ENCODE measurements around the gene MSN.

DNA sequence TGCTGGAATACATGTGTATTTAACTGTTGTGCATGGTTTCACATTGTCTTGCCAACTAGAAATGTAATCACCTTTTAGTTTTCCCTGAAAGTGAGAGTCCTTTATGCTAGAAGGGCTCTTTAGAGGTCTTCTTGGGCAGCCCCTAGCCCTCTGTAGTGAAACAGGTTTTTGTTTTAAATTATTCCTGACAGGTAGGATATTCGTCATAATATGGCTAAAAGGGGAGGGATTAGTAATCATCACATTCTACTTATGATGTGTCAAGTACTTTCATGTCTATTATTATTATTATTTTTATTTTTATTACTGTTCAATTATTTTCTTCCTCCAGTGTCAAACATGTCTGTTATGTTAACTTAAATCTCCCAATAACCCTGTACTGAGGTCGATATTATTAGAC, 35.5 kb downstream of the MSN start:
- TF ChIP-seq, protein P1, sequence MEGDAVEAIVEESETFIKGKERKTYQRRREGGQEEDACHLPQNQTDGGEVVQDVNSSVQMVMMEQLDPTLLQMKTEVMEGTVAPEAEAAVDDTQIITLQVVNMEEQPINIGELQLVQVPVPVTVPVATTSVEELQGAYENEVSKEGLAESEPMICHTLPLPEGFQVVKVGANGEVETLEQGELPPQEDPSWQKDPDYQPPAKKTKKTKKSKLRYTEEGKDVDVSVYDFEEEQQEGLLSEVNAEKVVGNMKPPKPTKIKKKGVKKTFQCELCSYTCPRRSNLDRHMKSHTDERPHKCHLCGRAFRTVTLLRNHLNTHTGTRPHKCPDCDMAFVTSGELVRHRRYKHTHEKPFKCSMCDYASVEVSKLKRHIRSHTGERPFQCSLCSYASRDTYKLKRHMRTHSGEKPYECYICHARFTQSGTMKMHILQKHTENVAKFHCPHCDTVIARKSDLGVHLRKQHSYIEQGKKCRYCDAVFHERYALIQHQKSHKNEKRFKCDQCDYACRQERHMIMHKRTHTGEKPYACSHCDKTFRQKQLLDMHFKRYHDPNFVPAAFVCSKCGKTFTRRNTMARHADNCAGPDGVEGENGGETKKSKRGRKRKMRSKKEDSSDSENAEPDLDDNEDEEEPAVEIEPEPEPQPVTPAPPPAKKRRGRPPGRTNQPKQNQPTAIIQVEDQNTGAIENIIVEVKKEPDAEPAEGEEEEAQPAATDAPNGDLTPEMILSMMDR (tag by site-specific recombination; IDR thresholded peaks at IDR 0.05) = no peak
- TF ChIP-seq KLF16 (tag by site-specific recombination; IDR thresholded peaks at IDR 0.05) = no peak
- no peak for TF ChIP-seq GLIS1 (tag by site-specific recombination; IDR thresholded peaks at IDR 0.05)
